HG02610 (cell line): ENCODE measurements around the gene ZCCHC2.

Experiments
- ATAC-seq: cut with Tn5 transposase; IDR thresholded peaks from one replicate; pipeline ENCODE4 v1.9.1; 2021; ENCODE audit warnings: mild to moderate bottlenecking, moderate library complexity; ENCODE audit not compliant: unreplicated experiment

Gene ZCCHC2

DNA sequence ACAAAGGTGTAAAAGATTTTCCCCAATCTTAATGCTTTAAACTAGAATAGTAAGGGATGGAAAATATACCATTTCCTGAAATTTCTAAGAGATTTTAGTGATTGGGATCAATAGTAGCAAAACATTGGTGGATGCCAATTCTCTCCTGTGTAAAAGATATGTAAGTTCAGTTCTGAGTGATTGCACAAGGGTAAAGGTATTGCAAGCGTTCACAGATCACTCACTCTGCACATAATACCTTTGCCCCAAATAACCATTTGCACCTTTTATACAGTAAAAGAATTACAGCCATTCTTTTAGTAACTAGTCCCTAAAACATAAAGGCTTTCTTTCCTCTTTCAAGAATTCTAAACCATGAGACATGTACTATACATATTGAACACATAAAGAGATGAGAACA lies 13.0 kb upstream of the ZCCHC2 start:
- ATAC-seq, result no peak

DNA sequence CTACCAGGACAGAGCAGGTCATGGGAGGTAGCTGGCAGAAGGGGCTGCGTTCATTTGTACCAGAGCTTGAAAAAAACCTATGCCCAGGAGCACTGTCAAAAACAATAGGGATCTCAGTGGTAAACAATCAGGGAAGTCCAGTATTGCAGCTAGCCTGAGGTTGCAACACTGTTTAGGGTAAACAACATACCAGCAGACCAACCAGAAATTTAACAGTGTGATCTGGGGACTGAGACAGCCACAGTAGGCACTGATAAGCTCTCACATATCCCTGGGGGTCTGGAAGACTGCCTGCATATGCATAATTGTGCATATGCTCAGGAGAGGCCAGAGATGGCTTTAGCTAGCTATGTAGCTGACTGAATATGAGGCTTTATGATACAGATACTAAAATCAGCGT lies 12.0 kb upstream of the ZCCHC2 start:
- ATAC-seq, result no peak

DNA sequence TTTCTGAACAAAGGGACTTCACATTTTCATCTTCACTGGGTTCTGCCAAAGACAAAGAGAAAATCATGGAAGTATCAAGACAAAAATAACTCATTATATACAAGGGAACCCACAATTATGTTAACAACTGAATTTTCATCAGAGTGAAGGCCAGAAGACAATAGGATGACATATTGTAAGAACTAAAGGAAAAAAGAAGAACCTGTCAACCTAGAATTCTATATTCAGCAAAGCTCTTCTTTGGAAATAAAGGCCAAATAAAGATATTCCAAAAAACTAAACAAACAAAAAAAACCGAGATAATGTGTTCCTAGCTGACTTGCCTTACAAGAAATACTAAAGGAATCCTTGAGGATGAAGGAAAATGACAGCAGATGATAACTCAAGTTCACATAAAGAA lies 10.3 kb upstream of the ZCCHC2 start:
- no peak for ATAC-seq

DNA sequence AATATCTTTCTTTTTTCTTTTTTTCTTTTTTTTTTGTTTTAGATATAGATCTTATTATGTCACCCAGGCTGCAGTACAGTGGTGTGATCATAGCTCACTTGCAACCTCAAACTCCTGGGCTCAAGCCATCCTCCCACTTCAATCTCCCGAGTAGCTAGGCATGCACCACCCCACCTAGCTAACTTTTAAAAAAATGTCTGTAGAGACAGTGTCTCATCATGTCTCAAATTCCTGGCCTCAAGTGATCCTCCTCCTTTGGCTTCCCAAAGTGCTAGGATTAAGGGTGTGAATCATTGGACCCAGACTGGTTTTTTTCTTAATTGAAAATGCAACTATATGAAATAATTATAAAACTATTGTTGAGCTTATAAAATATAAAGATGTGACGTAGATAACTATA lies 9.8 kb upstream of the ZCCHC2 start:
- ATAC-seq, result no peak

DNA sequence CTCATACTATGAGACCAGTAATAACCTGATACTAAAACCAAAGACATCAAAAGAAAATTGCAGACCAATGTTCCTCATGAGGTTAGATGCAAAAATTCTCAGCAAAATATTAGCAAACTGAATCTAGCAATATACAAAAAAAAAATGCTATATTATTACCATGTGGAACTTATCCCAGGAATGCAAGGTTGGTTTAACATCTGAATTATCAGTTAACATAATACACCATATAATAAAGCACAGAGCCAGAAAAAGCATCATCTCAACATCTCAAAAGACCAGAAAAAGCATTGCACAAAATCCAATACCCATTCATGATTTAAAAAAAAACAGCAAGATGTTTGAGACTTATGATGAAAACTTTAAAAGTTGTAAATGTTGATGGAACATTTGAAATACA lies 8.3 kb upstream of the ZCCHC2 start:
- ATAC-seq, result no peak

DNA sequence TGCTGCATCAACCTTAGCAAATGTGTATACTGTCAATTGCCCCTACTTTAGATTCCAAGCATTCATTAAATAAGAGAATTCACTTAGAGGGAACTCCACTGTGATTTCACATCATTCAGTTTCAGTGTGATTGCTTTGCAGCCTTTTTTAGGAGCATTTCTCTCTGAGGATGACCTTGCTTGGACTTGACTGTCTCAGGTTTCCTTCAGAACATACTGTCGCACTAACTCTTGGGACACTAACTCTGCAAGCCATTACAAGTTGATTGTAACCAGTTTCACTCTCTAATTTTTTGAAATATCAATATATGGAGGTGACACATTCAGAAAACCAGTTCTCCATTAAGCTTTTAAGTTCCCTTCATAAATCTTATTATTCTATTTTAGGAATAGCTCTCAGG lies 6.6 kb upstream of the ZCCHC2 start:
- no peak for ATAC-seq

DNA sequence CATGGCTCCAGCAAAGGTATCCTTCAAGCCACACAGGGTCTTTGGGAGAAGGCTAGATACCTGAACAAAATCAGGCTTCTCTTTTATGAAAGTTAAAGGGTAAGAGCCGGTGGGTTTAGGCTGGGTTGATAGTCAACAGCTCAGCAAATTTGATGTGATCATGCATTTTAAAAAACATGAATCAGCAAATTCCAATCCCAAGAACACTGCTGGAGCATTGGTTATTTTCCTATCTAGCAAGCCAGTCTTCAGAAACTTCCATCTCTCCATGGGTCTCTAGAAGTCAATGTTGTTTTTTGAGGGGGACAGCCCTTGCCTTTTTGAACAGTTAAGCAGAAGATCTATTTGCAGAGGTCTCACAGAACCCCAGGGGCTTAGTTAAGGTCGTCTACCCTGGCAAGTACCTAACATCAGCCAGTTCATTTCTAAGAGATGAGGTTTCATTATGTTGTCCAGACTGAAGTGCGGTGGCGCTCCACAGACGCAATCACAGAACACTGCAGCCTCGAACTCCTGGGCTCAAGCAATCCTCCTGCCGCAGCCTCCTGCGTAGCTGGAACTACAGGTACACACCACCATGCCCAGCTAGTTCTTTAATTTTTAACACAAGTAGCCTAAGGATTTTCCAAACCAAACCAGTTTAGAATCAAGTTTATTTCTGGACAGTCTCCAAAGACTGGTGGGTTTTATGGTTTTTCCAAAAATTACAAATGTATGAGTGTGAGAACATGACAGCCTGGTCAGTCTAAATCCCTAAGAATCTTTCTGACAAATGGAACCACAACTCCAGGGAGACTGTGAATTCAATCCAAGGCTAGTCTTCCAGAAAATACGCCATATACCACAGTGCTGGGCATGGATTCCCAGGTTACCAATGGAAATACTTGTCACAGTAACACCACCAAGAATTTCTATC lies 4.1 kb upstream of the ZCCHC2 start:
- ATAC-seq, result no peak

DNA sequence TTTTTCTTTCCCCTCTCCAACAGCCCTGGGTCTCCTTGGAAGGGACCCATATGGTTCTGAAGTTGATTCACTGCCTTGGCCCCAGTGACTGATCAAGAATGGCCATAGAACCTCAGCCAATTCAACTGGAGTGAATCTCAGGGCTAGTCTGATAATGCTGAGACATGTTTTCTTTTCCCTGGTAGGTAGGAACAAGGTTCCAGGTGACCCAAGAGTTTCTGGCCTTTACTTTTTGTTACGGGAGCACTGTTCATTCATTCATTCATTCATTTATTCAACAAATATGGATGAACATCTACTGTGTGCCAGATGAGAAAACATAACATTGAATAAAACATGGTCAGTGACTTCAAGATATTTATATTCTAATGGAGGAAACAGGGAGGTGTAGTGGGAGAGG lies 3.1 kb upstream of the ZCCHC2 start:
- ATAC-seq, result no peak

DNA sequence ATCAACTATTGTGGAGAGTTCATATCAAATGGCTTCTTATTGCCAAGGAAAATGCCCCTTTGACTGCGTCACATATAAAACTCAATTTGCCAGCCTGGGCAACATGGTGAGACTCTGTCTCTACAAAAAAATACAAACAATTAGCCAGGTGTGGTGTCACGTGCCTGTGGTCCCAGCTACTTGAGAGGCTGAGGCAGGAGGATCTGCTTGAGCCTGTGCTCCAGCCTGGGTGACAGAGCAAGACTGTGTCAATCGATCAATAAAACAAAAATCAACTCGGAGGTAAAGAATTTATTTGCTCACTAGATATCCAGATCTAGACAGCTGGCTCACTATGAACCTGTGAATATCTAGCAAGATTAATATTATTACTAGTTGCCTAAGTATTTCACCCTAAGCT lies 1.7 kb upstream of the ZCCHC2 start:
- ATAC-seq, result no peak

DNA sequence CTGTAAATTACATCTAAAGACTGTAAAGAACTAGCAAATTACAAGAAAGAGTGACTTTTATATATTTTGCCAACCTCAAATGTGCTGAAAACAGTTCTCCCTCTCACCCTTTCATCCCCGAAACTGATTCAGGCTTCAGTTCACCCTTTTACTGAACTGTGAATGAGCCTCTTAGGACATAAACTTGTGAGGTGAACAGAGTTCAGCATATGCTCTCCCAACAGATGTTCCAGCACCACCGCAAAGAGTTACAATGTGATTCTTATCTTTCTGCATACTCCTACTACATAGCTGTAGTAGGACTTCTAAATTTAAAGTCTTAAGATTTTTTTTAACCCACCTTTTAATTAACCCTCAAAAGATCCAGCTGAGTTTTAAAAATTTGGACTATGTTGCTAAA lies 1.2 kb upstream of the ZCCHC2 start:
- ATAC-seq, result no peak

DNA sequence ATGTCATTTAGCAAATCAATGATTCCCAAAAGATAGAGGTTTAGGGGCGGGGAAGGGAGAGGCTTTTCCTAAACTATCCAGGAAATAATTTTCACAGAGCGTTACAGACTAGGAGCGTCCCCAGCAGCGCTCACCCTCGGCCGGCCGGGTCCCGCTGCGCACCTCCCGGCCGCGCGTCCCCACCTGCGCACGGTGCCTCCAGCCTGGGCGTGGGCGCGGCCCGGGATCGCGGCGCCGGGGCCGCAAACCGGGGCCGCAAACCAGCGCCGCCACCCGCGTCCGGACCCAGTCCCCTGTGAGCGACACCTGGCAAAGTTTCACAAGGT lies 684 bp upstream of the ZCCHC2 start:
- ATAC-seq, result peak; percentile 1

DNA sequence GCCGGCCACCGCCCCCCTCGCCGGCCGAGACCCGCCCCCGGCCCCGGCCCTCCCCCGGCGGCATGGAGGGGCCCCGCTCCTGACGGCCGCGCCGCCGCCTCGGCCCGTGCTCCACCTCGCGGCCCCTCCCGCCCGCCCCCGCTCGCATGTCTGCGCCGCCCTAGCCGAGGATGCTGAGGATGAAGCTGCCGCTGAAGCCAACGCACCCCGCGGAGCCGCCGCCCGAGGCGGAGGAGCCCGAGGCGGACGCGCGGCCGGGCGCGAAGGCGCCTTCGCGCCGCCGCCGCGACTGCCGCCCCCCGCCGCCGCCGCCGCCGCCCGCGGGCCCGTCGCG lies 397 bp downstream of the ZCCHC2 start:
- ATAC-seq, result no peak

DNA sequence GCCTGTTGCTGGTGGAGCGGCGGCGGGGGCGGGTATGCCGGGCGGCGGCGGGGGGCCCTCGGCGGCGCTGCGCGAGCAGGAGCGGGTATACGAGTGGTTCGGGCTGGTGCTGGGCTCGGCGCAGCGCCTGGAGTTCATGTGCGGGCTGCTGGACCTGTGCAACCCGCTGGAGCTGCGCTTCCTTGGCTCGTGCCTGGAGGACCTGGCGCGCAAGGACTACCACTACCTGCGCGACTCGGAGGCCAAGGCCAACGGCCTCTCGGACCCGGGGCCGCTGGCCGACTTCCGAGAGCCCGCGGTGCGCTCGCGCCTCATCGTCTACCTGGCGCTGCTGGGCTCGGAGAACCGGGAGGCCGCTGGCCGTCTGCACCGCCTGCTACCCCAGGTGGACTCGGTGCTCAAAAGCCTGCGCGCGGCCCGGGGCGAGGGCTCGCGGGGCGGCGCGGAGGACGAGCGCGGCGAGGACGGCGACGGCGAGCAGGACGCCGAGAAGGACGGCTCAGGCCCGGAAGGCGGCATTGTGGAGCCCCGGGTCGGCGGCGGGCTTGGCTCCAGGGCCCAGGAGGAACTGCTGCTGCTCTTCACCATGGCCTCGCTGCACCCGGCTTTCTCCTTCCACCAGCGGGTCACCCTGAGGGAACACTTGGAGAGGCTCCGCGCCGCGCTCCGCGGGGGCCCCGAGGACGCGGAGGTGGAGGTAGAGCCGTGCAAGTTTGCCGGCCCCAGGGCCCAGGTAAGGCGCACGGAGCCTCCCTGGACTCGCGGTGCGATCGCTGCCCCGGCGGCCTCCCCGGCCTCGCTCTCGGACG lies 1.0 kb downstream of the ZCCHC2 start:
- peak; percentile 0 for ATAC-seq

DNA sequence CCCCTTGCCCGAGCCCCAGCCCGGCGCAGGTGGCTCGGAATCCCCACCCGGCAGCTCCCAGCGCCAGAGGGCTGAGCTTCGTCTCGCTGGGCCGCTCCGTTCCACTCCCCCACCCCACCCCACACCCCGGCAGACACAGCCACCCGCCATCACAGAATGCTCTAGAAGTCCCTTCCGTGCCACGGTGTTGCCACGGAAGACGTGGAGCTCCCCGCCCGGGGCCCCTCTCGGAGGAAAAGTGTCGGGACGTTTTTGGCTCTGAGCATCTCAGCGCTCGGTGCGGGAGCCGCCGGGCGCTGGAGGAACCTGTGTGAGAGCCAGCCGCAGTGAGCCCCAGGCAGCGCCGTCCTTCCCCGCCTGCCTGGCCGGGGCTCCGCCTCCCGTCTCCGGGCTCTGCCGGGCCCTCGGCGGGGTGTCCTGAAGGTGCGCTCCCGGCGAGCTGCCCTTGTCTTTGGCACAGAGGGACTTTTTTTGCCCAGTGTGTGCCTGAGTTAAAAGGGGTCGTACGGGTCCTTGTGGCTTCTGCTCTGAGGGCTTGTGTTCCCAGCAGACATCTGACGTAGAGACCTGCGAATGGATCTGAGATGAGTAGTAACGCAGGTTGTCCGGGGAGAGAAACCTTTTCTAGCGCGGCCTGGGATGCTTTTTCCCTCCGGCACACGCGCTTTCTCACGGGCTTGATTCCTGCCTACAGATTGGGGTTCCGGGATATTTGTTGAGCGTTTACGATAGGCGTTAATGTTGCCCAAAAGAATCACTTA lies 1.8 kb downstream of the ZCCHC2 start:
- peak; percentile 12 for ATAC-seq

DNA sequence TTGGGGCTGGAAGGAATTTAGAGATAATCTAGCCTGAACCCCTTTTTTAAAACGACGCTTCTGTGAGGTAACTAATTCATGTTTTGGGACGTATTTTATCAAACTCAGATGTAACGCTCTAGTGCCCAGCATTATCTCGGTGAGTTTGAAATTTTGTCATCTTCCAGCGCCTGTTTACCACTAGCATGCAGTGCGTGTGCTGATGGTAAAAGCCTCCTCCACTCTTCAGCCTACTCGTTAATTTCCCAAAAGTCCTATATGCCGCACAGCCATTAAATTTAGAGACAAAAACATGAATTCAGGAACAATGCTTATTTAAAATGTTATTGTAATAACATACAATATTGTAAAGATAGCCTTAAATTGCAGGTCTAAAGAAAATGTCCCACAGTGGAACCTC lies 2.8 kb downstream of the ZCCHC2 start:
- no peak for ATAC-seq

DNA sequence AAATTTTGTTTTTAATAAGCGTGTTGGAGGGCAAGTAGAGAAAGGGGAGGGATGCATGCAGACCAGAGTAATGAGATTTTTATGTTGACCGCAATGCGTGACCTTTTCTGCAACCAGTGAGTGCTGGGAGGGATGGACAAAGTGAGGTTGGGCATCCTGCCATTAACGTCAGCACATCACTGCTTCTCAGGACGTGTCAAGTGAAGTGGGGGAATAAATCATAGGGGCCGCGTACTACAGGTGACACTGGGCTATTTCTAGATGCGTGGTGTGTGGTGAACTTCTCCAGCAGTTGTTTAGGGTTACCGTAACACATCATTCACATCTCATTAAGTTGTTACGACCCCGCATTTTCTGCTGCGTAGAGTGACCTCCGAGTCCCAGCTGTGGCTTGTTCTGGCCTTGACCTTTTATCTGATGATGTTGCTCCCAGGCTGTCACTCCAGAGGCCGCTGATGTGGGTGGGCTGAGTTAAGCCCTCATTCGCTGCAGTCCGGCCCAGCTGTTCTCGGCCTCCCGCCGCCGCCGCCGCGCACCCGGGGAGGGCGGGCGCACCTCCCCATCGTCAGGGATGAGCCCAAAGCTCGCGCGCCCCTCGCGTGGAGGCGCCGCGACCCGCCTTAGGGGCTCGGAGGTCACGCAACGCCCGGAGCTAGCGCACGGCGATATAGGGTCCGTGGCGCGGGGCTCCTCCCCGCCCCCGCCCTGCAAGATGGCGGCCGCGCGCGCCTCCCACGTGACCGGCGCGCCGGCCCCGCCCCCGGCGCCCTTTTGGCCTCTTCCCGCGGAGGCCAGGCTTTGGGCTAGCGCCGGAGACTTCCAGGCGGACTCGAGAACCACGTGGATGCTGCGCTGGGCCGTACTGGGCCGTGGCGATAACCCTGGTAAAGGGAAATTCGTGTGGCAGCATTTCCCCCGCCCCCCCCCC lies 3.5 kb downstream of the ZCCHC2 start:
- ATAC-seq, result no peak

DNA sequence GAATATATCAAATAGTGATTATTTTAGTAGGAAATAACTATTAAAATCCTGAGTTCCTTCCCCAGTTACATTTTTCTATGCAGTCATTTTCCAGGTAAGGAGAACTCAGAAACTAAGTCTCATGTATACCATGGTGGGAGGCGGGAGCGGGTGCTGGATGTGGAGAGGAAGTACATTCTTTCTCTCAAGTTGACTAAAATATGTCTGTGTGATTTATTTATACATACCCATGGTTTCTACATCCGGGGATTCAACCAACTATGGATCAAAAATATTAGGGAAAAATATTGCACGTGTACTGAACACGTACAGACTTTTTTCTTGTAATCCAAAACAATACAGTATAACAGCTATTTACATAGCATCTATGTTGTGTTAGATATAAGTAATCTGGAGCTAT lies 6.8 kb downstream of the ZCCHC2 start:
- no peak for ATAC-seq

DNA sequence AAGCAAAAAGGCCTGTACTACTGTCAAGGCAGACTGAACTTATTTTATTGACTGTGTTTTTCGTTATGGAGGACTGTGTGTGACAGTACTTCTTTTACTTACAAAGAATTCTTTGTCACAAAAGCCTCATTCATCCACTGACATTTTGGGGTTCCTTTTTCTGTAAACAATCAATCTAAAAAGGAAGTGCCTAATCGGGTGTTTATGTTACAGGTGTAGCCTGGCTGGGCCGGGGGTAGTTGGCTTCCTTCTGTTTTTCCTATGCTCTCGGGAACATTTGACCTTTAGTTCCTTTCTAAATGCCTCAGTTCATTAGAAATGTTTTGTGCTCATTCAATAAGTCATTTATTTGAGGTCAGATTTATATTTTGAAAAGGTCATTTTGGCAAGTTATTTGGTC lies 8.3 kb downstream of the ZCCHC2 start:
- ATAC-seq, result no peak

DNA sequence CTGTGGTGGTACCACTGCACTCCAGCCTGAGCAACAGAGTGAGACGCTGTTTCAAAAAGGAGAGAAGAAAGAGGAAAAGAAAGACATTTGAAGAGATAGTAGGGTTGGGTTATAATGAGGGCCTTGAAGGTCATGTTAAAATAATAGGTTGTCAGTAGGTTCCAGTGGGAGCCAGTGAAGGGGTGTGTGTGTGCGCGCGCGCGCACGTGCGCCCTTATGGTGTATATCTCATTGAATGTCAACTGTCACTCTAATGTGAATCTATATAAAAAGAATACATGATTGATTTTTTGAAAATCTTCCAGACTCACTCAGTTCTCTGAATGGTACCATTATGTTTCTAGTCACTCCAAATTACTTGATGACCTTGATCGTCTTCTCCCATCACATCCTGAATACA lies 9.1 kb downstream of the ZCCHC2 start:
- no peak for ATAC-seq

DNA sequence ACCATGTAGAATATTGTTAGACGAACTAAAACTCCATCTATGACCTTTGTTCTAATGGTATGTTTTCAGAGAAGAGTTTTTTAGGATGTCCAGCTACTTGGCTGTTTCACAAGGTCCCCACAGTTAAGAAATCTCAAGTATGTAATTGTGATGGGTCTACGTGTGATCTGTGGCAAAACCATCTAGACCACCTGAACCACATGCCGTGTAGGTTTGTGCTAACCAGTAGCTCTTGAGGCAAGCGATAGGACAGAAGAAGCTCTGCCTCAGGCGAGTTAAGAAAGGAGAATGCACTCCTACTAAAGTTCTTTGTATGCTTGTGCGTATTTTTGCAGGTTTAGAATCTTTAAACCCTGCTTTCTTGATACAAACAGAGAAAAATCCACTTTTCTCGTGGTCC lies 13.2 kb downstream of the ZCCHC2 start:
- no peak for ATAC-seq
